Erythroblast (primary cell): Measurements from ENCODE around the gene ENTPD1.
"Not testable (repeated sequence)": the region's sequence is repeated elsewhere in the genome, so short reads cannot be mapped to it uniquely, and the experiment has no call there.

ENCODE experiments used
- GATA1 ChIP-seq: IDR thresholded peaks from 2 replicates; pipeline ENCODE4 v1.6.1; 2011; ENCODE audit warnings: low read depth, mild to moderate bottlenecking, control low read depth, low read length, moderate library complexity
- POLR2A ChIP-seq: IDR thresholded peaks from 2 replicates; pipeline ENCODE4 v1.6.1; 2011; ENCODE audit warnings: mild to moderate bottlenecking, low read length

- TF ChIP-seq POLR2A, GATA1: not testable (repeated sequence)
Measured at GRCh38 chr10:95773454-95773853, 17.5 kb downstream of the ENTPD1 start.
